Activated T-cell treated with anti-CD3 and anti-CD28 coated beads, Interleukin-2, amount 50 U/mL, for 48 hours (primary cell): ENCODE data around the gene ACTR10.

Source experiments
- DNase-seq, 2 experiments: peaks; one replicate each; pipeline ENCODE4 v3.0.0-alpha.2; 2020

Gene ACTR10

GRCh38 chr14:58199726-58200479, at the start of gene ACTR10:
ACTR10 (plus strand) TSS chr14:58200149; CDS start chr14:58200218, 69 bp downstream.
- peak; percentile 91 to 95 for DNase-seq

- DNase-seq, result no peak
Observed at GRCh38 chr14:58150243-58150805, 49.6 kb upstream of the ACTR10 start.

GRCh38 chr14:58151133-58152013, 48.6 kb upstream of the ACTR10 start:
- peak; percentile 30 to 34 for DNase-seq

GRCh38 chr14:58152014-58152857, 47.7 kb upstream of the ACTR10 start, which contains the start of gene ARMH4:
ARMH4 (minus strand) TSS chr14:58152213; CDS start chr14:58139358, 12,855 bp downstream.
- peak; percentile 73 to 77 for DNase-seq

GRCh38 chr14:58160561-58160960, 39.4 kb upstream of the ACTR10 start:
- DNase-seq, result no peak

GRCh38 chr14:58166005-58166983, 33.7 kb upstream of the ACTR10 start:
- DNase-seq, result peak; percentile 83 to 84

- DNase-seq, result no peak
Observed at GRCh38 chr14:58167057-58167456, 32.9 kb upstream of the ACTR10 start.

GRCh38 chr14:58167891-58168290, 32.1 kb upstream of the ACTR10 start:
- no peak for DNase-seq

- peak; percentile 66 to 72 for DNase-seq
Observed at GRCh38 chr14:58171090-58171489, 28.9 kb upstream of the ACTR10 start.

- no peak for DNase-seq
Observed at GRCh38 chr14:58177125-58177524, 22.8 kb upstream of the ACTR10 start.

- DNase-seq, result no peak
Observed at GRCh38 chr14:58189176-58189575, 10.8 kb upstream of the ACTR10 start.

GRCh38 chr14:58191763-58192601, 8.0 kb upstream of the ACTR10 start:
- no peak for DNase-seq

- DNase-seq, result no peak
Observed at GRCh38 chr14:58193542-58193941, 6.4 kb upstream of the ACTR10 start.

- no peak for DNase-seq
Observed at GRCh38 chr14:58196198-58196597, 3.8 kb upstream of the ACTR10 start.

- DNase-seq, result no peak
Observed at GRCh38 chr14:58198086-58198485, 1.9 kb upstream of the ACTR10 start.

- no peak for DNase-seq
Observed at GRCh38 chr14:58200480-58200841, 512 bp downstream of the ACTR10 start.

GRCh38 chr14:58200846-58201245, 897 bp downstream of the ACTR10 start:
- DNase-seq, result no peak

- no peak for DNase-seq
Observed at GRCh38 chr14:58213176-58213575, 13.2 kb downstream of the ACTR10 start.

- DNase-seq, result no peak
Observed at GRCh38 chr14:58215191-58215914, 15.4 kb downstream of the ACTR10 start.

- no peak for DNase-seq
Observed at GRCh38 chr14:58216544-58216943, 16.6 kb downstream of the ACTR10 start.
